KMS-11 (cell line): ENCODE data around the gene TFEB.

Source experiments
- H2AFZ ChIP-seq: fragments of 200-600 bp; sonication (generic); 2 replicates; pipeline ENCODE4 v1.6.1; 2016; ENCODE audit warnings: antibody characterized with exemption, mixed run types, low read depth
- H3K27ac ChIP-seq: fragments of 200-600 bp; sonication (generic); 2 replicates; pipeline ENCODE4 v1.6.1; 2016; ENCODE audit warnings: mild to moderate bottlenecking, mixed run types
- H3K27me3 ChIP-seq: fragments of 200-600 bp; sonication (generic); 2 replicates; pipeline ENCODE4 v1.6.1; 2017; ENCODE audit warnings: mild to moderate bottlenecking, low read depth, mixed run types, moderate library complexity; ENCODE audit not compliant: insufficient read depth
- H3K36me3 ChIP-seq: fragments of 200-600 bp; sonication (generic); 2 replicates; pipeline ENCODE4 v1.6.1; 2017; ENCODE audit warnings: mild to moderate bottlenecking, mixed run types; ENCODE audit not compliant: insufficient read depth
- H3K4me1 ChIP-seq: fragments of 200-600 bp; sonication (generic); 2 replicates; pipeline ENCODE4 v1.6.1; 2016; ENCODE audit warnings: mild to moderate bottlenecking, low read depth, mixed run types; ENCODE audit not compliant: poor library complexity, severe bottlenecking
- H3K4me2 ChIP-seq: fragments of 200-600 bp; sonication (generic); 2 replicates; pipeline ENCODE4 v1.7.0; 2016; ENCODE audit warnings: mild to moderate bottlenecking, mixed run types
- H3K4me3 ChIP-seq: fragments of 200-600 bp; sonication (generic); IDR thresholded peaks from 2 replicates; pipeline ENCODE4 v1.6.1; 2017; ENCODE audit warnings: low read depth, low read length, mixed read lengths; ENCODE audit not compliant: insufficient read depth
- H3K79me2 ChIP-seq: fragments of 200-600 bp; sonication (generic); 2 replicates; pipeline ENCODE4 v1.6.1; 2016; ENCODE audit warnings: low read depth, mixed run types; ENCODE audit not compliant: insufficient read depth
- H3K9ac ChIP-seq: fragments of 200-600 bp; sonication (generic); 2 replicates; pipeline ENCODE4 v1.6.1; 2016; ENCODE audit warnings: mild to moderate bottlenecking, mixed run types
- H4K20me1 ChIP-seq: fragments of 200-600 bp; sonication (generic); 2 replicates; pipeline ENCODE4 v1.6.1; 2016; ENCODE audit warnings: mild to moderate bottlenecking, mixed run types; ENCODE audit not compliant: insufficient read depth
- CTCF ChIP-seq: fragments of 200-600 bp; sonication (generic); conservative IDR thresholded peaks from 2 replicates; pipeline ENCODE4 v1.6.1; 2017; ENCODE audit warnings: low read depth, mild to moderate bottlenecking, antibody characterized with exemption, low read length, moderate library complexity, mixed read lengths

Gene TFEB

GRCh38 chr6:41736186-41736733 is 852 bp upstream of the TFEB start:
- no peak overlapping the region for H3K4me3 ChIP-seq
- H3K4me1 ChIP-seq, result peaks cover 24% of the 10 kb centered on the region
- no peak for TF ChIP-seq CTCF
- H3K79me2 ChIP-seq, result peaks cover 14% of the 10 kb centered on the region; the same call in 1 of the 2 replicates
- peak overlapping the region; percentile 33; the same call in 1 of the 2 replicates for H3K4me2 ChIP-seq
- H3K27me3 ChIP-seq, result no peaks in the 10 kb centered on the region
- H2AFZ ChIP-seq, result peak overlapping the region; percentile 56; the same call in 1 of the 2 replicates
- no peaks in the 10 kb centered on the region for H3K36me3 ChIP-seq
- no peak overlapping the region for H3K27ac ChIP-seq
- no peaks in the 10 kb centered on the region for H4K20me1 ChIP-seq
- no peak overlapping the region for H3K9ac ChIP-seq

- no peaks in the 10 kb centered on the region for H3K36me3 ChIP-seq
- H3K27ac ChIP-seq, result peak overlapping the region; percentile 39
- TF ChIP-seq CTCF, result no peak
- H3K79me2 ChIP-seq, result peaks cover 18% of the 10 kb centered on the region; the same call in 1 of the 2 replicates
- H2AFZ ChIP-seq, result peak overlapping the region; percentile 56
- no peak overlapping the region for H3K4me3 ChIP-seq
- H3K4me2 ChIP-seq, result peak overlapping the region; percentile 42
- no peaks in the 10 kb centered on the region for H4K20me1 ChIP-seq
- H3K9ac ChIP-seq, result peak overlapping the region; percentile 66
- H3K4me1 ChIP-seq, result peaks cover 34% of the 10 kb centered on the region
- no peaks in the 10 kb centered on the region for H3K27me3 ChIP-seq
Observed at GRCh38 chr6:41734666-41735426, 562 bp downstream of the TFEB start.

- Histone ChIP-seq H3K9ac (peak overlapping the region; percentile 43; the same call in 1 of the 2 replicates), H3K4me1 (peaks cover 34% of the 10 kb centered on the region), H3K27ac (peak overlapping the region; percentile 74), H3K4me2 (peak overlapping the region; percentile 86), H3K79me2 (peaks cover 18% of the 10 kb centered on the region; the same call in 1 of the 2 replicates), H2AFZ (peak overlapping the region; percentile 13), H3K27me3 (no peaks in the 10 kb centered on the region), H3K4me3 (no peak overlapping the region), H3K36me3 (no peaks in the 10 kb centered on the region), H4K20me1 (no peaks in the 10 kb centered on the region)
- no peak for TF ChIP-seq CTCF
Observed at GRCh38 chr6:41733707-41734665, 1.4 kb downstream of the TFEB start.

GRCh38 chr6:41733360-41733706 is 2.1 kb downstream of the TFEB start:
- Histone ChIP-seq H3K4me3 (no peak overlapping the region), H3K9ac (peak overlapping the region; percentile 43; the same call in 1 of the 2 replicates), H3K27me3 (no peaks in the 10 kb centered on the region), H3K36me3 (no peaks in the 10 kb centered on the region), H3K27ac (peak overlapping the region; percentile 74), H3K79me2 (peaks cover 18% of the 10 kb centered on the region; the same call in 1 of the 2 replicates), H3K4me1 (peaks cover 34% of the 10 kb centered on the region), H3K4me2 (peak overlapping the region; percentile 86), H2AFZ (peak overlapping the region; percentile 13; the same call in 1 of the 2 replicates), H4K20me1 (no peaks in the 10 kb centered on the region)
- TF ChIP-seq CTCF, result no peak
